HG03039 (cell line): ENCODE results near the gene FRY.

Experiments
- ATAC-seq: cut with Tn5 transposase; IDR thresholded peaks from one replicate; pipeline ENCODE4 v1.9.1; 2021; ENCODE audit warnings: mild to moderate bottlenecking, moderate library complexity; ENCODE audit not compliant: unreplicated experiment

FRY gene

DNA sequence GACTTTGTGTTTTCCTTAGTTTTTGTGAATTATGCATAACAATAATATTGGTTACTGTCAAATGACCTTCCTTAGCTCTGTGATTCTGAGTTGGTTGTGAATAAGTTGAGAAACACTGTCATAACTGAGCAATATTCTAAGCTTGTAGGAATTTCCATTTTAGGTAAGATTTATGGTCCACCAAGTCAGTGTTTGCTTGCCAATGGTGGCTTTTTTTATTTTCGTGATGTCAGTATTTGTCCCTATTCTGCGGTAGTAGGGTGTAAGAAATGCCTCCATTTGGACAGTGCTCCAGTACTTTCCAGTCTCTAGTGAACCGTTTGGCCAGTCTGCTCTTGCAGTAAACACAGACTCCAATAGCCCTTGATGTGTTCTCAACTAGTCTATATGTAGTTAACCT, 94.7 kb downstream of the FRY start:
- ATAC-seq, result no peak

DNA sequence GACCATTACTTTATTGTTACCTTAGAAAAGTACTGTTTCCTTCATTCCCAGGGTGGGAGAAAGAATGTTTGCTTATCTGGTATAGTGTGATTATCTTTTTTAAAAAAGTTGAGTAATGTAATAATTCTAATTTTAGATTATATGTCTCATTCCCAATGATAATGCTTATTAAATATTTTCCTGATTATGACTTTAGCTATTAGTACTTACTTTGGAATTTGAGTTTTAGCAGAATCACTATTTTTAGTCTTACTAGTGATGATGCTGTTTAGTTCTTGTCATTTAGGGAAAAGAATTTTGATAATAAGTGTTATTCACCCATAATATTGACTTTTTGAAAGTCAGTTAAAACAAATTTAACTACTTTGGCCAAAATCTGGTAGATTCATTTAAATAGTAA, 95.2 kb downstream of the FRY start:
- ATAC-seq, result no peak

DNA sequence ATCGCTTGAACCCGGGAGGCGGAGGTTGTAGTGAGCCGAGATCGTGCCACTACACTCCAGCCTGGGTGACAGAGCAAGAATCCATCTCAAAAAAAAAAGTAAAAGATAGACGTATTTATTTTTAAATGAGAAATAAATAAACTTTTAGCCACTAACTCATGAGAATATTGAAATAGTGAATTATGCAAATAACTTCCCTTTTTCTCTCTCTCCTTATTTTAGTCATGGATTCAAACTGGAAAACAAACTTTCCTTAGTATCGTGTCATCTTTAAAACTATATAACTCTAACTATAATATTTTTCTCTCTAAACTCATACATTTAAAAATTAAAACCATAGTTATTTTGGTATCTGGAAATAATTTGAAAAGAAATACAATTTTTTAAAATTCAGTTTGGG, 96.1 kb downstream of the FRY start:
- ATAC-seq, result no peak

DNA sequence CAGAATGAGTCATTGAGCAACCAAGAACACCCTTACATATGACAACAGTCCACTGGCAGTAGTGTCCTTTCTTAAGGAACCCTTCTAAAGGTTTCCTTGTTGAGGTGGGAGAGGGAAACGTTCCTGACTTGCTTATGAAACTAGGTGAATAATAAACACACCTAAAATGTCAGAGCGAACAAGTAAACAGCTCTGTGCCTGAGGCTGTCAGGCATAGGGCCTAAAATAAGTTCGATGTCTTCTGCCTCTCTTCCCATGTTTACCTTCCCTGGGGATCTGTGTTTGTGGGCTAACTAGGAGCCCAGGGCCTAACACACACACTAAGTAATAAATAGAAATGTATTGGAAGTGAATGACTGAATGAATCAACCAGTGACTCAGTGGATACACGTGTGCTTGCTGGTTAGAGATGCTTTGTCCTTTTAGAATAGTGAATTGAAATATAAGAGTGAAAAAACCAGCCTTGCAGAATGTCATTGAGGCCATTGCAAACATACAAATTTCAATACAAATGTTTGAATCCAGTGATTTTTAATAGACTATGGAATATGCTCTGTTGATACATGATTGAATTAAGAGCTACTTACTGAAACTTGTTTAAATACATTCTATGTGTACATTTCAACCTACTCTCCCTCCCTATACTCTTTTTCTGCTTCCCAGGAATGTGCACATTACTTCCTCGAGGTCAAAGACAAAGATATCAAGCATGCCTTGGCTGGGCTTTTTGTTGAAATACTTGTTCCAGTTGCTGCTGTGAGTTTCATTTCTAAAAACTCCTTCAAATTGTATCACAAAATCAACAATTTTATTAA, 102.9 kb downstream of the FRY start:
- no peak for ATAC-seq

DNA sequence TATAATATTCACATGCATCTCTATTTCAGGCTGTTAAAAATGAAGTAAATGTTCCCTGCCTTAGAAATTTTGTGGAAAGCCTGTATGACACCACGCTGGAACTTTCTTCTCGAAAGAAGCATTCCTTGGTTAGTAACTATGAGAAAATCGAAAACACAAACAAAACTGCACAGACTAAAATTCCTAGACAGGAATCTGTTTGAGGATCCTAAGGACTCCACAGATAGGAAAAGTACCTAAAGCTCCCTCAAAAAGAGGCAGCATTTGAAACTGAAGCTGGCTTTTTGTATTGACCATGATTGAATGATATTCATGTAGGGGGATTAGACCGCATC, 103.4 kb downstream of the FRY start:
- ATAC-seq, result no peak

DNA sequence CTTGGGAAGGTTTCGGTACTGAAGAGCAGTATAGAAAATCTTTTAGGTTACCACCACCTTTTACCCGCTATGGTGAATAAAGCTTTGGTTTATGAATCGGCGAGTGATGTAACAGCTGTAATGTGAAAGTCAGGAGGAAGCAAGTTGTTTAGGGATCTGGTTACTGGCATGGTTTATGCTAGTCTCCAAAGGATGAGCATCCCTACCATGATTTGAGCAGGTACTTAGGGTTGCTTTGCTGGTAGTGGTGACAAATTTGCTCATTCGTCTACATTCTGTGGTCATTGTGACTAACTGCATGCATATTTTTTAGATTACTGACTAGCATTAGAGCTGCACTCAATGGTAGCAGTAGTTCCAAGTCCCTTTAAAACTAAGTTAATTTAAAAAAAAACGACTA, 104.1 kb downstream of the FRY start:
- ATAC-seq, result no peak

DNA sequence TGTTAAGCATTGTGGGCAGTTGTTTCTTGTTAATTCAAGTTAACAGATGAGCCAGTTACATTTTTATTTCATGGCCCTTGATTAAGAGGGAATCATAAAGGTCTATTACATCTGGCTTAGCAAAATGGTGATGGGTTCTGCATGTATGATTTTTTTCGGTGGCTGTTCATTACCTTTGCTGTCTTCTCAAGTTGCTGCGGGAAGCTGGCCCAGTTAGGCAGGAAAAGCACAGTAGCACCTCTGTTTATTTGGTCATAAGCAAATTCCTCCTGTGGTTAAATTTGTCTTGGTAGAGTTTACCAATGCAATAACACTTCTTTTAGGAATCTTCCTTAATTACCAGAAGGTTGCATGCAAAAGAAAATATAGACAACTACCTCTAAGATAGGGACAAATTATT, 104.5 kb downstream of the FRY start:
- no peak for ATAC-seq

DNA sequence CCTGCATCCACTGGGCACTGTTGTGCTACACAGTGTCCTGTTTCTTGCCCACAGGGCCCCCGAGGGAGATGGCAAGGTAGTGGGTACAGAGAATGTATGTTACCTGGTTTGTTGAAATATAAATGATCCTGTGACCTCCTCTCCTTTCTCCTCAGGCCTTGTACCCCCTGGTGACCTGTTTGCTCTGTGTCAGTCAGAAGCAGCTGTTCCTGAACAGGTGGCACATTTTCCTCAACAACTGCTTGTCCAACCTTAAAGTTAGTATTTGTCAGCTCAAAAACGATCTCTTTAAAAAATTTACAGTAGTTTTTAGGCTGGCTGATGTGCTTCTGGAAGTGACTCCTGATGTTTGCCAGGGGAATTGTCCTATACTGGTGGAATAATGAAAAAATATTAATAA, 105.1 kb downstream of the FRY start:
- ATAC-seq, result no peak

DNA sequence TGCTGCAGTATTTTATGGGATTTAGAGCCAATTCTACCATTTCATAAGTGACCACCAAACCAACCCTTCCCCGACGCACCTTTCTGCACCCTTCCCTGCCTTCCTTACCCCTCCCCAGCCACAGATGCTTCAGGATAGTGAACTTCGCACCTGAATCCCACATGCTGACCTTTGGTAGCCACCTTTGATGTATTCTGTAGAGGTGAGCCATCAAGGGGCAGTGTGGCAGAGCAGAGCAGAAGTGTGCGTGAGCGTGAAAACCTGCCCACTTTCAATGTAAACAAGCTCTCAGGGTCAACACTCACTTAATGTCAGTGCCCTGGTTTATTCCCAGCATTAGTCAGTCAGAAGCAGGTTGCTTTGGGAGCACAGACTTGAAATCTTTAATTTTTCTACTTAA, 107.7 kb downstream of the FRY start:
- ATAC-seq, result no peak

DNA sequence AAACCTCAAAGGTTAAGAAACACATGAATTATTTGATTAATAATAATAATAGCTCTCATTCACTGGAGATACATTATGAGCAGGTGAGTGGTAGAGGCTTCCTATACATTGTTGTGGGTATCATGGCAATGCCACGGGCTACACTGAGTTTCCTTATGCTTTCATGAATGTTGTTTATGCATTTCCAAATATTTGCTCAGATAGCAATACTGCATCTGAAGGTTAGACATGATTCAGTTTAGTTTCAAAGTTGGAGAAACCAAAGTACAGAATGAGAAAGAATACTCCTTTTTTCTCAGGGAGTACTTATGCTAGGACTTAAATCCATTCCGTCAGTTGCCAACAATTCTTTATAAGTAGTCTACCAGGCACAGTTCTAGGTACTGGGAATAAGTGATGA, 108.5 kb downstream of the FRY start:
- no peak for ATAC-seq

DNA sequence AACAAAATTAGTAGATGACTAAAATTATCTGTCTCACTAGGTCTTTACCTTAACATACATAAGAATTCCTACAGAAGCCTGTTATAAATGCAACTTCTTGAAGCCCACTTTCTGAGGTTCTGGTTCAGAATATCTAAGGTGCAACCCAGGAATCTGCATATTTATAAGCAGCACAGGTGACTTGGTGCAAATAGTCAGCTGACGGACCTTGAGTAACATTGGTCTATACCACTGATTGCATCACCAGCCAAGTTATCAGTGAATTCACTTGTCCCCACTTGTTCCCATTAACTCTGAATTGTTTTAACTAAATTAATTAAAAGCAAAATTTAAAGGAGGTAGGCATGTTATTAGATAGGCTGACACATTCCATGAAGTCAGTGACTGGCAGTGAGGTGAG, 109.9 kb downstream of the FRY start:
- no peak for ATAC-seq

DNA sequence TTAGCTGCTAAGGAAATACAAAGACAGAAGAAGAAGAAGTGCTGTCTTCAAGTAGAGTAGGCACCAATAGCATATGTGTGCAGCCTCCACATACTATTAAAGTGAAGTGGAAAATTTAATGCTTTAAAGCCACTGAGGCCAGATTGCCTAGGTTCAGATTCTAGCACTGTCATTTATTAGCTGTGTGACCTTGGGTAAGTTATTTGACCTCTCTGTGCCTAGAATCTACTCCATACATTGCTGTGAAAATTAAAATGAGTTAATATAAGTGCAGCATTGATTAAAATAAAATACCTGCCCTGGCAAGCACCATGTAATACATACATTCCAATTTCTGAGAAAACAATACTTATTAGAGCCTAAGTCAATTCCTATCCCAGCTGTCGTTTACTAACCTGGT, 110.5 kb downstream of the FRY start:
- no peak for ATAC-seq

DNA sequence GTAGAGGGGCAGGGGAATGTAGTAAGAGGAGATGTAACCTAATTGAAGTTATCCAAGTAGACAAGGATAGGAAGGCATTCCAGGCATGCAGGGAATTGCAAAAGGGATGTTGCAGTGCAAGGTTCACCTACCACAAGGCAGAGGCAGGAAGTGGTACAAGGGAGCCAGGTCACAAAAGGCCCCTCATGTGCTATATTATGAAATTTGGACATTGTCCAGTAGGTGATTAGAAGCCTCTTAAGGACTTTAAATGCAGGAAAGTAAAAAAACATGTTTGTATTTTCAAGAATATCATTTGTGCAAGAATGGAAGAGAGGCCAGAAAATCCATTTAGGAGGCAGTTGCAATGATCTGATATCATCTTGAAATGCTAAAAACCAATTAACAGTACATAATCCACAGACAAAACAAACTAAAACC, 111.4 kb downstream of the FRY start:
- no peak for ATAC-seq

DNA sequence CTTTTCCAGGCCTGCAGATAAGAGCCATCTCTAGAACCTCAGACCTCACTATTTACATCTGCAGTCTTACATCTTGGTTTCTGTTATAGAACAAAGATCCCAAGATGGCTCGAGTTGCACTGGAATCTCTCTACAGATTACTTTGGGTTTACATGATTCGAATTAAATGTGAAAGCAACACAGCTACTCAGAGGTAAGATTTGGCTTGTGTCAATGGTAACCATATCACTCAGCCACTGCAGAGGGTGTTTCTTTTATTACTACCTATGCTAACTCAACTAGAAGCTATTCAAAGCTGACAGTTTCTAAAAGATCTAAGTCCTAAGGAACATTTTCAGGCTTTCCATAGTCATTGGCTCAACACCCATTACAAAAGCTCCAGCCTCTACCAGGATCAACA, 115.6 kb downstream of the FRY start:
- no peak for ATAC-seq

DNA sequence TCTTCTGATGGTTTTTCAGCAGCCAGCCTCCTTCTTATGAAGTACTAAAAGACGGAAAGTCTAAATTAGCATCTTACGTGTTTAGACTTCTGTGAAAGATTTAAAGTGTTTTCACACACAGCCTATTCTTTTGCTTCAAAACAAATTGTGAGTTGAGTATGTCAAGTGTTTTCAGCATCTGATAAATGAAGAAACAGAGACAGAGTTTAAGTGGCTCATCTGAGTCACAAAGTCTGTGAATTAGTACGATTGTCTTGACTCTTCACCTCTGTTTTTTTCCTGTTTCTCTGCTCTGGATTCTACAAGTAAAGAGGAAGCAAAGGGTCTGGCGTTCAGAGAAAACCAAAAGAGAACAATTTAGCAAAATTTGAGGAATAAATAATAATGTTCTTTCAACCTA, 116.4 kb downstream of the FRY start:
- no peak for ATAC-seq

DNA sequence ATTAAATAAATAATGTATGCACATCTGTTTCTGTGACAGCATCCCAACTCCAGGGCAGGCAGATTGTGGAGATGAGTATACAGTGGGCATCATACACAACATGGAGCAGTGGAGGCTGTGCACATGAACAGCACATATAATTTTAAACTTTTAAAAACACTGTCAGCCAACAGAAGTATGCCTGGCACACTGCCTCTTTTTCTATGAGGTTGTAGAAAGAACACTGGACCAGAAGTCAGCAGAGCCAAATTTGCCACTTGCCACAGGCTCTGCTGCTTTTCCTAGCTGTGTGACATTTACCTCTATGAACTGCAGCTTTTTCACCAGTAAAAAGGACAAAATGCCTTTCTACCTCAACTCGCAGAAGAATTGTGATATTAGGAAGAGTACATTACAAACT, 118.7 kb downstream of the FRY start:
- no peak for ATAC-seq

DNA sequence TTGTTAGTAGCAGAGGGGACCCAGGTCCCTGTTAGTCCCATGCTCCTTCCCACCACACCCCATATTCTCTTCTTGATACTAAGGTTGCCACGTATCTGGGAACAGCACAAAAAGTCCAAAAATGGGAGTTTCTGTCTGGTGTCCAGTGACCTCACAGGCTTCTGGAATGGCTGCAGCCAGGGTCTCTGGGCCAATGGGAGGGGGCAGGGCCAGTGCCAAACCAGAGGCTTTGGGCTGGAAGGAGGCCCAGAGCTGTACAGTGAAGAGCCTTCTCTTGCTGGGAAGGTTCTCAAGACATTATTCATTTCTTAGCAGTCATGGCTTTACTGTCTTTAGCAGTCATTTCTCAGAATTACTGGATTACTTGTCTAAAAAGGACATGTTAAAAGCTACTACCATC, 119.2 kb downstream of the FRY start:
- no peak for ATAC-seq

DNA sequence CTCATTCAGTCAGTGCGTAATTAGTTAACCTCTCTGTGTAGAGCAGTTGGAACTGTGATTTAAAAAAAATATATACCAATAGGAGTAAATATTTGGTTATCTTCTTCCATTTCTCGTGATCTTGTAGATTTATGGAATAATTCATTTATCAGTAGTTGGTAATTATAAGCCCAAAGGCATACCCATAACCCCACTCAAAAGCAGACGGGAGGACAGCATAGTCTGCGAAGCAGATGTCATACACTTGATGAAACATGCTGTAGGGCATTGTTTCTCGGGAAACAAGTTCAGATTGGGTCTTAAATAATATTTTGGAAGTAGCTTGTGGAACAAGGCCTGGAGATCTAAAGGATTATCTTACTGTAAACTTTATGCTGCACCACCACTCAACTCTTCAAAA, 119.7 kb downstream of the FRY start:
- no peak for ATAC-seq

DNA sequence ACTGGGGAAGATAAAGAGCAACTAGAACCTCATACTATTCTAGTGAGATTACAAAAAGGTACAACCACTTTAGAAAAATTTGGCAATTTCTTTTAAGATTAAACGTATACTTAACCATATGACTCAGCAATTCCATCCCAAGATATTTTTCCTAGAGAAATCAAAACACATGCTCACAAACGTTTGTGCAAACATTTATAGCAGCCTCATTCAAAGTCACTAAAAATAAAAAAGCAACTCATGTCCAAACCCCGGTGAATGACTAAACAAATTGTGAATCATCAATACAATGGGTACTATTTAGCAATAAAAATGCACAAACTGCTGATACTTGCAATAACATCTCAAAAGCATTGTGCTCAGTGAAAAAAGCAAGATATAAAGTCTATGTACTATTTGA, 121.5 kb downstream of the FRY start:
- no peak for ATAC-seq

DNA sequence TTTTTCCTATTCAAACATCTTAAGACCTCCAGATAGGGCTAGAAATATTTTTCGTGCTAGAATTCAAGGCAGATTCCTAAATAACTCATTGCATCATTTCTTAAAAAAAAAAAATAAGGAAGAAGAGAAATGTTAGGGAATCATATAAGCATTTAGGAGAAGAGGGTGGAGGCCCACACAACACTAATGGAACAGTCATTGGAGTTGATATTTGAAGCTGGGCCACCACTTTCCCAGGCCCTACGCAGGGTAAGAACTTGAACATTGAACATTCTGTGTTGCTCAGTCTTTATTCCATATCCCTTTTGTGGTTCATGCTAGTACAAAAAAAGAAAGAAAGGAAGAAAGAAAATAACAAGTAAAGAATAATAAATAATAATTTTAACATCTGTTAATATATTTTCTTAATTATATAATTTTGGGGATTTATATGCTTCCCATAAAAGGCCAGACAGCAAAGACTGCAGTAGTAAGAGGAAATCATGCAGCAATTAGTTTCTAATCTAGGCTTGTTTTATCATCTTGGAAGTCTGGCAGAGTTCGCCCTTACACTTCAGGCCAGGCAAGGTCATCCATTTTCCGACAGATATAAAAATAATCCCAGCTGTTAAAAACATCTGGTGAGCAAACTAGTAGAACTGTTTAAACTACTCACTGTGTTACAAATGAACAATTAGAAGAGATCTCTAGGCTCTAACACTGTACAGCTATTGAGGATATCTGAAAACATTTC, 127.7 kb downstream of the FRY start:
- no peak for ATAC-seq

DNA sequence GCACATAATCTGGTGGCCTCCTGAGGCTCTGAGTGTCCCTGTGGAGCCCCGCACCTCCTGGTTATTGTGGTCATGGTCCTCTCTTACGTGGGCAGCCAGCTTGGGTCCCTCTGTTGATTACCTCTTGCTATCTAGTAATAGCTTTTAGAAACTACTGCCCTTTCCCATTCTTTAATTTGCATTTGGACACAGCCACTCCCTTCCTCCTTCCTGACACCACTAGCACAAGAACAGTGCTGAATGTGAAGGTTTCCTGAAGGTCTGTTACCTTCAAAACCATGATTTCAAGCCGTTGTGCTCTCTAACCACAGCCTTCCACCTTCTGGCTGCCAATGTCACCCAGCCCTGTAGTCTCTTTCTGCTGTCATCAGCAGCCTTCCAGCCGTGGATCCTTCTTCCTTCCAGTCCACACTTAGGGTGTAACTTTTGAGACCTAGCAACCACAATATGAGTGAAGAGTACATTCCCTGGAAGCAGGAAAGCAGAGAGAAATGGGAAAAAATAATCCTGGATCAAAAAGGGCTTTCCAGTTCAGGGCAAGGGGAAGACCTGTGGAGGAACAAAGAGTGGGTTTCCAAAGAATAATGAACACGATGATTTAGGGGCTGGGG, 130.9 kb downstream of the FRY start:
- ATAC-seq, result no peak

DNA sequence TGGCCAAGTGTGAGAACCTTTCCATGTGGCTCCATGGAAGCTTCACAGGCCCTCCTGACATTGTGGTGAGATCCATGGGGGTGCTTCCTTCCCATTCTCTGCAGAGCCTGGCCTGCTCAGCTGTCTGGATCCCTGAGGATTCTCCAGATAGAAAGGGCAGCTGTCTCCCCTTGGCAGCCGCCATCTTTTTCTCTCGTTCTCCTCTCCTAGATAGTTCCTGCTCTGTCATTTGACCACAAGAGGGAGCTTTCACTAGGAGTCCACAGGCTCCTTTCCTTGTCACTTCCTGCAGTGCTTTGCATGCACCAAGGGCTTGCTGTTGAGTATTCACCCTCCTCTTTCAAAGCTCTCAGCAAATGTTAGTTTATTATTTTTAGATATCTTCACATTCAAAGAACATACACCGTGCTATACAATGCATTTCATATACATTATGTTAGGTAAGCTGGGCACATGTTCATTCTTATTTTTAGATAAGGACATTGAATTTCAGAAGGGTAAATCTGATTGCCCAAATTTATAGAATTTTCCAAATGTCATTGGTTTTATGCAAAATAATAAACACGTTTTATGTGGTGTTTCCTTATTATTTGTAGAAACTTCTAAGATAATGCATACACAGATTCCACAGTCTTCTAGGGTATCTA, 133.2 kb downstream of the FRY start:
- no peak for ATAC-seq
